Thyroid gland (tissue), 4 donors: ENCODE data around the gene INTS1.

ENCODE experiments used
- POLR2A ChIP-seq, 2 donors: fragments of 450-650 bp; IDR thresholded peaks; one replicate each; pipeline ENCODE4 v1.6.1; 2017; ENCODE audit warnings: antibody characterized with exemption in 2 of 2, mild to moderate bottlenecking in 2 of 2, moderate library complexity in 1 of 2
- TF ChIP-seq, protein P1 (sequence below), 6 experiments: fragments of 200-600 bp in 3 of 6; fragments of 450-650 bp in 3 of 6; sonication (generic) in 3 of 6; IDR thresholded peaks; one replicate each; pipeline ENCODE4 v1.5.1; 2016 to 2019; ENCODE audit warnings: antibody characterized with exemption in 6 of 6, mild to moderate bottlenecking in 2 of 6, inconsistent platforms in 1 of 6, moderate library complexity in 1 of 6

DNA sequence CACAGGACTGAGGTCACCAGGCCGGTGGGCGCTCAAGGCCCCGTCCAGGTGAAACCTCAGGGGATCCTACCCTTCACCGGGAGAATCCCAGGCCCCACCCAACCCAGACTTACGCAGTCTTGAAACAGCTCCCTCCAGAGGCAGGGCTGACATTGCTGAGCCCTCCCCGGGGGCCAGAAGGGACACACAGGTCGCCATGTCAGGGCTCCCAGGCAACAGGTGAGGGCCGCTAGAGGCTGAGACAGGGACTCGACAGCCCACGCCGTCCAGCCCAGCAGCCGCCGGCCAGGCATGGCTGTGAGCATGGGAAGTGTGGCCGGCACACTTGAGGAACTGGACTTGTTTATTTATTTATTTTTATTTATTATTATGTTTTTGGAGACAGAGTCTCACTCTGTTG is 55.2 kb downstream of the INTS1 start:
- no peak for TF ChIP-seq POLR2A (IDR thresholded peaks at IDR 0.05)
- TF ChIP-seq, protein P1, sequence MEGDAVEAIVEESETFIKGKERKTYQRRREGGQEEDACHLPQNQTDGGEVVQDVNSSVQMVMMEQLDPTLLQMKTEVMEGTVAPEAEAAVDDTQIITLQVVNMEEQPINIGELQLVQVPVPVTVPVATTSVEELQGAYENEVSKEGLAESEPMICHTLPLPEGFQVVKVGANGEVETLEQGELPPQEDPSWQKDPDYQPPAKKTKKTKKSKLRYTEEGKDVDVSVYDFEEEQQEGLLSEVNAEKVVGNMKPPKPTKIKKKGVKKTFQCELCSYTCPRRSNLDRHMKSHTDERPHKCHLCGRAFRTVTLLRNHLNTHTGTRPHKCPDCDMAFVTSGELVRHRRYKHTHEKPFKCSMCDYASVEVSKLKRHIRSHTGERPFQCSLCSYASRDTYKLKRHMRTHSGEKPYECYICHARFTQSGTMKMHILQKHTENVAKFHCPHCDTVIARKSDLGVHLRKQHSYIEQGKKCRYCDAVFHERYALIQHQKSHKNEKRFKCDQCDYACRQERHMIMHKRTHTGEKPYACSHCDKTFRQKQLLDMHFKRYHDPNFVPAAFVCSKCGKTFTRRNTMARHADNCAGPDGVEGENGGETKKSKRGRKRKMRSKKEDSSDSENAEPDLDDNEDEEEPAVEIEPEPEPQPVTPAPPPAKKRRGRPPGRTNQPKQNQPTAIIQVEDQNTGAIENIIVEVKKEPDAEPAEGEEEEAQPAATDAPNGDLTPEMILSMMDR (IDR thresholded peaks at IDR 0.05), result no peak
